GM23248 (cell line): Measurements from ENCODE around the gene MS4A2.

Experiments
- EZH2 ChIP-seq: fragments of 200-600 bp; sonication (generic); IDR thresholded peaks from 2 replicates; pipeline ENCODE4 v1.6.1; 2018; ENCODE audit warnings: antibody characterized with exemption, mild to moderate bottlenecking; ENCODE audit not compliant: insufficient read depth, poor library complexity, severe bottlenecking
- EZH2phosphoT487 ChIP-seq: fragments of 200-600 bp; sonication (generic); IDR thresholded peaks from 2 replicates; pipeline ENCODE4 v1.6.1; 2018; ENCODE audit warnings: antibody characterized with exemption, moderate library complexity, mild to moderate bottlenecking, low read depth; ENCODE audit not compliant: insufficient read depth

GRCh38 chr11:60143768-60144167 lies 55.3 kb downstream of the MS4A2 start:
- TF ChIP-seq EZH2 (no peak), EZH2phosphoT487 (no peak)
